IMR-90 (cell line): ENCODE measurements around the gene FAM174C. TPM values are rescaled to one million over a fixed set of nuclear protein-coding genes. Genes with fewer than 3 reads are reported as not detected.
A peak's percentile ranks its signal among the peaks of the same experiment; 100 is the strongest.

Experiments
- ATAC-seq: fragments of 200-7000 bp; cut with Tn5 transposase; 2 replicates; pipeline ENCODE4 v1.9.1; 2020; ENCODE audit warnings: low read depth, mild to moderate bottlenecking, moderate library complexity
- BruUV-seq: library from RNA; stranded (reverse); fragments of 400-500 nt; replicated peaks from 2 replicates; lab custom pipeline; 2021; lab: Mats Ljungman, UMichigan
- CTCF ChIA-PET: fragments of 300-600 bp; formaldehyde crosslinking; extraction: SDS; loops from one replicate; lab custom pipeline; 2021; ENCODE audit warnings: antibody characterized with exemption; lab: Yijun Ruan, JAX
- POLR2A ChIA-PET: fragments of 300-600 bp; sonication (Branson Sonifier 250); formaldehyde crosslinking; loops from one replicate; lab custom pipeline; 2022; ENCODE audit warnings: antibody characterized with exemption; ENCODE audit not compliant: unreplicated experiment; lab: Charles Lee
- DNase-seq: peaks from one replicate; pipeline ENCODE4 v3.0.0; 2013
- H2AFZ ChIP-seq: replicated peaks from 2 replicates; pipeline ENCODE3; 2013; ENCODE audit warnings: low read length, mild to moderate bottlenecking; ENCODE audit not compliant: poor library complexity
- H2AK5ac ChIP-seq: 2 replicates; pipeline ENCODE4 v1.6.1; 2013; ENCODE audit warnings: low read depth, low read length, inconsistent platforms
- H2AK9ac ChIP-seq: replicated peaks from 2 replicates; pipeline ENCODE3; 2013; ENCODE audit warnings: mild to moderate bottlenecking, low read depth, low read length, moderate library complexity; ENCODE audit not compliant: poor library complexity
- H2BK120ac ChIP-seq: 2 replicates; pipeline ENCODE4 v1.6.1; 2013; ENCODE audit warnings: low read depth, low read length, inconsistent platforms
- H2BK15ac ChIP-seq: 3 replicates; pipeline ENCODE4 v1.6.1; 2013; ENCODE audit warnings: low read depth, low read length, inconsistent platforms
- H2BK20ac ChIP-seq: 2 replicates; pipeline ENCODE4 v1.6.1; 2013; ENCODE audit warnings: low read depth, mild to moderate bottlenecking, inconsistent platforms, low read length, moderate library complexity
- H2BK5ac ChIP-seq: 2 replicates; pipeline ENCODE4 v1.6.1; 2013; ENCODE audit warnings: mild to moderate bottlenecking, low read depth, low read length, inconsistent platforms; ENCODE audit not compliant: poor library complexity, severe bottlenecking
- H3K14ac ChIP-seq: replicated peaks from 2 replicates; pipeline ENCODE4 v1.6.1; 2013; ENCODE audit warnings: low read depth, low read length, inconsistent platforms
- H3K18ac ChIP-seq: 2 replicates; pipeline ENCODE4 v1.6.1; 2013; ENCODE audit warnings: low read depth, low read length, control low read depth
- H3K23ac ChIP-seq: 2 replicates; pipeline ENCODE4 v1.6.1; 2013; ENCODE audit warnings: low read depth, low read length, inconsistent platforms
- H3K27ac ChIP-seq: 2 replicates; pipeline ENCODE4 v1.5.1; 2013; ENCODE audit warnings: mild to moderate bottlenecking, control low read depth, low read length; ENCODE audit not compliant: insufficient read depth
- H3K27me3 ChIP-seq: 2 replicates; pipeline ENCODE4 v1.6.1; 2013; ENCODE audit warnings: low read length; ENCODE audit not compliant: control insufficient read depth, insufficient read depth
- H3K36me3 ChIP-seq: 2 replicates; pipeline ENCODE4 v1.6.1; 2013; ENCODE audit warnings: low read length, mixed read lengths; ENCODE audit not compliant: control insufficient read depth, insufficient read depth
- H3K4ac ChIP-seq: 2 replicates; pipeline ENCODE4 v1.6.1; 2013; ENCODE audit warnings: low read depth, low read length, inconsistent platforms
- H3K4me1 ChIP-seq: 2 replicates; pipeline ENCODE4 v1.6.1; 2013; ENCODE audit warnings: low read length, mixed read lengths; ENCODE audit not compliant: control insufficient read depth, insufficient read depth
- H3K4me2 ChIP-seq: 2 replicates; pipeline ENCODE4 v1.6.1; 2013; ENCODE audit warnings: low read depth, mild to moderate bottlenecking, control low read depth, low read length, moderate library complexity
- H3K4me3 ChIP-seq: 2 replicates; pipeline ENCODE4 v1.5.1; 2013; ENCODE audit warnings: low read depth, mild to moderate bottlenecking, control low read depth, low read length, moderate library complexity; ENCODE audit not compliant: insufficient read depth
- H3K56ac ChIP-seq: 2 replicates; pipeline ENCODE4 v1.6.1; 2013; ENCODE audit warnings: low read length, inconsistent platforms; ENCODE audit not compliant: insufficient read depth; ENCODE audit errors: extremely low read depth
- H3K79me1 ChIP-seq, 2 experiments: 2 replicates each; pipeline ENCODE4 v1.6.1; 2013; ENCODE audit warnings: low read length in 2 of 2, inconsistent platforms in 1 of 2, low read depth in 1 of 2
- H3K9ac ChIP-seq: 2 replicates; pipeline ENCODE4 v1.6.1; 2013; ENCODE audit warnings: low read depth, low read length, control low read depth
- H3K9me1 ChIP-seq: 2 replicates; pipeline ENCODE4 v1.6.1; 2013; ENCODE audit warnings: low read length, inconsistent platforms; ENCODE audit not compliant: insufficient read depth
- H3K9me3 ChIP-seq: 2 replicates; pipeline ENCODE4 v1.6.1; 2013; ENCODE audit warnings: low read length; ENCODE audit not compliant: control insufficient read depth, insufficient read depth
- H4K20me1 ChIP-seq: 2 replicates; pipeline ENCODE4 v1.6.1; 2013; ENCODE audit warnings: low read length, inconsistent platforms; ENCODE audit not compliant: insufficient read depth
- H4K5ac ChIP-seq: 2 replicates; pipeline ENCODE4 v1.6.1; 2013; ENCODE audit warnings: mild to moderate bottlenecking, low read depth, low read length, control low read depth
- H4K8ac ChIP-seq, 2 experiments: 2 replicates each; pipeline ENCODE4 v1.6.1; 2013; ENCODE audit warnings: low read depth in 2 of 2, low read length in 2 of 2, control low read depth in 1 of 2, inconsistent platforms in 1 of 2
- H4K91ac ChIP-seq: 2 replicates; pipeline ENCODE4 v1.6.1; 2013; ENCODE audit warnings: low read depth, low read length, inconsistent platforms; ENCODE audit not compliant: insufficient read depth
- BHLHE40 ChIP-seq: fragments of 150-350 bp; IDR thresholded peaks from 2 replicates; pipeline ENCODE4 v1.6.1; 2016; ENCODE audit warnings: mild to moderate bottlenecking, low read depth, low read length
- POLR2A ChIP-seq: IDR thresholded peaks from 2 replicates; pipeline ENCODE4 v1.6.1; 2012; ENCODE audit warnings: mild to moderate bottlenecking, low read depth, low read length
- WGBS, 2 experiments: methylation state at CpG; one replicate each; pipeline versions ENCODE4 v1.1.5 to v1.1.7; 2013; ENCODE audit warnings: missing lambda C conversion rate in 2 of 2; ENCODE audit not compliant: insufficient read length in 1 of 2; ENCODE audit errors: extremely low coverage in 2 of 2; 5-methylcytosine and 5-hydroxymethylcytosine counted together
- dilution Hi-C: fragments of 300-500 bp; cut with HindIII; formaldehyde crosslinking; loops from one replicate; pipeline ENCODE4 v1.14.3; 2018; ENCODE audit warnings: low sequenced_read_pairs; ENCODE audit not compliant: unreplicated experiment
- in situ Hi-C: fragments of 300-500 bp; cut with MboI; formaldehyde crosslinking; loops from 3 replicates; pipeline ENCODE4 v1.14.3; 2019; ENCODE audit warnings: low sequenced_read_pairs, inconsistent platforms, mixed read lengths
- intact Hi-C: fragments of 100-400 bp; cut with micrococcal nuclease; formaldehyde crosslinking; loops from 2 replicates; pipeline ENCODE4 v1.10.0; 2022
- polyA plus RNA-seq, 3 experiments: library from polyadenylated mRNA; depleted of rRNA; stranded (reverse); fragments of >200 nt; gene quantifications; 2 replicates each; pipeline ENCODE4 v1.2.3, GENCODE V29; 2012; ENCODE audit warnings: low replicate concordance in 1 of 3
- total RNA-seq: library from RNA; depleted of rRNA; stranded (reverse); fragments of >200 nt; gene quantifications from 2 replicates; pipeline ENCODE4 v1.2.3, GENCODE V29; 2012

Gene FAM174C
- total and polyA plus RNA-seq, 2 of the 4 experiments (the other 2 are of a cell fraction) = 7.5 to 61.8 TPM

DNA sequence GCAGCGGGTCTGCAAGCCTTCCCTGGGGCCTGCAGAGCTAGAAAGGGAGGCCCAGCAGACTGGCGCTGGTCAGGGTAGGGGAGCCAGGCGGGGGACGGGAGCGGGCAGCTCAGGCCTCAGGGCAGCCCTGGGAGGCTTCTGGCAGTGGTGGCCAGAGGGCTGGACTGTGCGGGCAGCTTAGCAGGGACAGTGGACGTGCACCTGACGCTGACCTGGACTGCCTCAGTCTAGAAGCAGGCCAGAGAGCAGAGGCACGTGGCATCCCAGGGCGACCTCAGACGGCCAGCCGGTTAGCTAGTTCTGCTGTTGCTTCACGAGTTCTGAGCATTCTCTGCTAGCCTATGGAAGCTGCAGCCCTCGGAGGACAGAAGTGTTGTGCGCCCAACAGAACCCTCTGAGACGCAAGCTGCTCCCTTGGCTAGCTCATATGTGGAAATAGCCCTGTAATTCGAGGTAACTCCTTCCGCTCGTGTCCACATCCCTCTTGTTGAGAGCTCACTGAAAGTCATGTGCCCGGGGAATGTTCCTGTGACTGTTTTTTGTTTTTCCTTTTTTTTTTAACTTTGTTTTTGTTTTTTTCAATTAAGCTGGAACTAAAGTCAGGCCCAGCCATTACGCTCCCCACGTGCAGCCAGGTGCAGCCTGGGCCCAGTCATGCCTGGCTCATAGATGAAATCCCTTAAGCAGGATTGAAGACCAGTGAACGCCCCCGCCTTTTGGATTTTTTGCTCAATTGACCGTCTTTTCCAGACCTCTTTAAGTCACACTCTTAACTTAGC lies 1.9 kb upstream of the FAM174C start:
- CTCF ChIA-PET = interaction anchor here (0.6 kb wide), 1 partner anchor 42 kb away, joined by 5 read pairs; no protein-coding TSS in a partner anchor

More for the DNA sequence above, 1.9 kb upstream of the FAM174C start:
- Histone ChIP-seq H3K4me1 (peaks cover 29% of the 10 kb centered on the region), H4K91ac (no peak overlapping the region), H2BK20ac (no peak overlapping the region), H2AK5ac (no peak overlapping the region), H3K9me1 (no peaks in the 10 kb centered on the region; the same call in 1 of the 2 replicates), H2BK5ac (no peak overlapping the region), H3K4me3 (no peak overlapping the region), H3K9ac (no peak overlapping the region), H3K9me3 (no peaks in the 10 kb centered on the region), H3K56ac (no peak overlapping the region), H4K5ac (no peak overlapping the region), H3K36me3 (peaks cover 47% of the 10 kb centered on the region), H3K4ac (no peak overlapping the region), H2BK15ac (no peak overlapping the region), H4K8ac (no peak overlapping the region), H3K14ac (no peak overlapping the region), H4K20me1 (peaks cover 72% of the 10 kb centered on the region), H2BK120ac (no peak overlapping the region), H3K79me1 (peaks cover 22 to 70% of the 10 kb centered on the region in 2 experiments; a peak in 3 of 4 replicates), H3K4me2 (no peak overlapping the region), H2AFZ (no peak overlapping the region), H3K27ac (no peak overlapping the region), H3K23ac (peak overlapping the region; percentile 59; the same call in 1 of the 2 replicates), H3K27me3 (no peaks in the 10 kb centered on the region), H2AK9ac (peak overlapping the region; percentile 13), H3K18ac (no peak overlapping the region)
- in situ Hi-C loops = no loop called here
- DNase-seq (no peak), ATAC-seq (no peak)
- POLR2A ChIA-PET = interaction anchor here (1.0 kb wide), 1 partner anchor 20 kb away, joined by 4 read pairs; no protein-coding TSS in a partner anchor
- dilution Hi-C loops = no loop called here
- intact Hi-C loops = no loop called here
- 87% methylated on average over 19 of the region's 25 CpGs; no CpG with 5 or more reads in 1 of the 2 experiments for WGBS, 2 experiments
- no TSS peak for BruUV-seq
- TF ChIP-seq POLR2A = peak; percentile 19; the same call in 1 of the 2 replicates
- no peak for TF ChIP-seq BHLHE40
